GM10248 (cell line): ENCODE results near the gene PXN.
"Not testable (repeated sequence)": the region's sequence is repeated elsewhere in the genome, so short reads cannot be mapped to it uniquely, and the experiment has no call there.

Source experiments
- CTCF ChIA-PET: fragments of 300-600 bp; sonication (Branson Sonifier 250); formaldehyde crosslinking; extraction: SDS; loops from one replicate; lab custom pipeline; 2021; ENCODE audit warnings: antibody characterized with exemption; lab: Yijun Ruan, JAX
- POLR2A ChIA-PET: fragments of 350-650 bp; sonication (Branson Sonifier 250); formaldehyde crosslinking; extraction: SDS; loops from one replicate; lab custom pipeline; 2020; ENCODE audit warnings: antibody characterized with exemption; lab: Yijun Ruan, JAX
- DNase-seq: peaks from one replicate; pipeline ENCODE4 v3.0.0; 2012; ENCODE audit errors: extremely low spot score
- TF ChIP-seq, protein P1 (sequence below): IDR thresholded peaks from 2 replicates; pipeline ENCODE4 v1.5.1; 2012; ENCODE audit warnings: mild to moderate bottlenecking, low read depth; ENCODE audit errors: extremely low read depth, missing control alignments, control extremely low read depth

Gene PXN

DNA sequence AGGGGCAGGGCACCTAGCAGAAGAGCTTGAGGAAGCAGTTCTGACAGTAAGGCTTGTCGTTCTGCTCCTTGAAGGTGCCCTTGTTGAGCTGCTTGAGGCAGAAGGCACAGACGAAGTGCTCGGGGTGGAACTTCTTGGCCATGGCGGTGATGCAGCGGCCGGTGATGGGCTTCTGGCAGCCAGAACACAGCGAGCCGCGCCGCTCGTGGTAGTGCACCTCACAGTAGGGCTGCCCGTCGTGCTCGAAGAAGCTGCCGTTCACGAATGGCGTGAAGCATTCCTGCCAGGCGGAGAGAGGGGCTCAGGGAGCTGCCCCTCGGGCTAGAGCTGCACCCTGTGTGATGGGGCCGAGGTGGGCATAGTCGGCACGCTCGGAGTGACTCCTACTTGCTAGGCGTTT, 53.2 kb downstream of the PXN start:
- TF ChIP-seq, protein P1, sequence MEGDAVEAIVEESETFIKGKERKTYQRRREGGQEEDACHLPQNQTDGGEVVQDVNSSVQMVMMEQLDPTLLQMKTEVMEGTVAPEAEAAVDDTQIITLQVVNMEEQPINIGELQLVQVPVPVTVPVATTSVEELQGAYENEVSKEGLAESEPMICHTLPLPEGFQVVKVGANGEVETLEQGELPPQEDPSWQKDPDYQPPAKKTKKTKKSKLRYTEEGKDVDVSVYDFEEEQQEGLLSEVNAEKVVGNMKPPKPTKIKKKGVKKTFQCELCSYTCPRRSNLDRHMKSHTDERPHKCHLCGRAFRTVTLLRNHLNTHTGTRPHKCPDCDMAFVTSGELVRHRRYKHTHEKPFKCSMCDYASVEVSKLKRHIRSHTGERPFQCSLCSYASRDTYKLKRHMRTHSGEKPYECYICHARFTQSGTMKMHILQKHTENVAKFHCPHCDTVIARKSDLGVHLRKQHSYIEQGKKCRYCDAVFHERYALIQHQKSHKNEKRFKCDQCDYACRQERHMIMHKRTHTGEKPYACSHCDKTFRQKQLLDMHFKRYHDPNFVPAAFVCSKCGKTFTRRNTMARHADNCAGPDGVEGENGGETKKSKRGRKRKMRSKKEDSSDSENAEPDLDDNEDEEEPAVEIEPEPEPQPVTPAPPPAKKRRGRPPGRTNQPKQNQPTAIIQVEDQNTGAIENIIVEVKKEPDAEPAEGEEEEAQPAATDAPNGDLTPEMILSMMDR = no peak
- POLR2A ChIA-PET = interaction anchor here (0.7 to 1.9 kb wide), 2 partner anchors 11 to 12 kb away, joined by 3 to 7 read pairs; partner anchors contain the start of gene RPLP0
- CTCF ChIA-PET = interaction anchor here (1.5 to 1.9 kb wide), 3 partner anchors 11 to 16 kb away, joined by 3 to 7 read pairs (median 5); partner anchors contain the start of gene RPLP0
- DNase-seq = no peak

DNA sequence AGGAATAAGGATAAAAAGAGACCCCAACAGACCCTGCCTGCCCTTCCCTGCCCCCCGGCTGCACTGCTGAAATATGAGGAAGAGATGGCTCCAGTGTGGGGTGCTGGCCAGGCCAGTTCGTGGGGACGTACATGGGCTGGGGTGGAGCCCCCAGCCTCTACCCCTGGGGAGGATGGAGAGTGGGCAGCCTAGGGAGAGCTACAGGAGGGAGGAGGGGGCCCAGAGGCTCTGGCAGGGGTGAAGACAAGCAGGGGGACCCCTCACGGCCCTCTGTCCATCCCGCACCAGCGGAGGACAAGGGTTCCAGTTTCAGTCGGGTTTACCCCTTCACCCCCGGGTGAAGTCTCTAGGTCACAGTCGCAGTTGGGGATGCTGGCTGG, 53.6 kb downstream of the PXN start:
- ChIA-PET POLR2A (interaction anchor here (1.9 kb wide), 1 partner anchor 11 kb away, joined by 7 read pairs; the partner anchor contains the start of gene RPLP0), CTCF (interaction anchor here (1.5 to 1.9 kb wide), 3 partner anchors 11 to 16 kb away, joined by 3 to 7 read pairs (median 5); partner anchors contain the start of gene RPLP0)
- TF ChIP-seq, protein P1 = no peak
- no peak for DNase-seq

DNA sequence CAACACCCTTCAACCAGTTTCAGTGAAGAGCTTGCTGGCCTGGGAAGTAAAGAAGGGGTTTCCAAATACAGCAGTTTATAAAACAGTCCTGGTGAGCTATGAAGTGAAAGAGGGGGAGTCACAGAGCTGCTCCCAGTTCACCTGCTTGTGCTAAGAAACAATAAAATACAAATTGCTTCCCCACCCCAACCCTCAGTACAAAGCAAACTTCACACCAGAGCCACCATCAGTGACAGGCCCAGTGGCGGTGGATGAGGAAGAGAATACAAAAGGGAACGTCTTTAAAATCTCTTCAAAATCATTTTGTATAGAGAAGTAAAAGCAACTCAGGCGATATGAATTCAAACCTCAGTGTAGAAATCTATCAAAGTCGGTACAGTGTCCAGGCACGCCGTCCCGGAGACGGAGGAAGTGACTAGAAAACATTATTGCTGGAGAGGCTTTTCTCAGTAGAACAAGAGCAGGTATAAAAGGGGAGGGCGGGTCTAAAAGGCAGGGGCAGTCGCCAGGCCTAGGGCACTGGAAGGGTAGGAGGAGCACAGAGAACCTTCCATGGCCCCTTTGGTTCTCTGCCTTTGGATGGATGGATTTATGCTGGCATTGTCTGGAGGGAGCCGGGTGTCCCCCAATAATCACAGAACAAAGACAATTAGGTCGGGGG, 54.2 kb downstream of the PXN start:
- POLR2A ChIA-PET = interaction anchor here (0.6 to 1.9 kb wide), 3 partner anchors 10 to 80 kb away, joined by 3 to 14 read pairs (median 7); partner anchors contain the start of genes RNU4-2 and RPLP0
- TF ChIP-seq, protein P1 = no peak
- DNase-seq = no peak
- CTCF ChIA-PET = interaction anchor here (1.5 to 3.2 kb wide), 5 partner anchors 10 to 17 kb away, joined by 3 to 14 read pairs (median 7); partner anchors contain the start of gene RPLP0

GRCh38 chr12:120209851-120210250, 55.7 kb downstream of the PXN start:
- no peak for DNase-seq
- TF ChIP-seq, protein P1 = no peak
- CTCF ChIA-PET = interaction anchor here (3.1 to 3.2 kb wide), 2 partner anchors 8 to 18 kb away, joined by 9 to 14 read pairs; partner anchors contain the start of gene RPLP0
- POLR2A ChIA-PET = no interaction called here

- ChIA-PET POLR2A (no interaction called here), CTCF (interaction anchor here (0.8 to 1.9 kb wide), 4 partner anchors 15 to 58 kb away, joined by 3 to 5 read pairs (median 4); partner anchors contain the start of gene PXN)
- TF ChIP-seq, protein P1 = no peak
- DNase-seq = no peak
Measured at GRCh38 chr12:120207227-120207626, 58.3 kb downstream of the PXN start.

- CTCF ChIA-PET = interaction anchor here (0.8 to 1.9 kb wide), 4 partner anchors 15 to 59 kb away, joined by 3 to 5 read pairs (median 4); partner anchors contain the start of gene PXN
- POLR2A ChIA-PET = not testable (repeated sequence)
Measured at GRCh38 chr12:120206781-120207180, 58.7 kb downstream of the PXN start.

DNA sequence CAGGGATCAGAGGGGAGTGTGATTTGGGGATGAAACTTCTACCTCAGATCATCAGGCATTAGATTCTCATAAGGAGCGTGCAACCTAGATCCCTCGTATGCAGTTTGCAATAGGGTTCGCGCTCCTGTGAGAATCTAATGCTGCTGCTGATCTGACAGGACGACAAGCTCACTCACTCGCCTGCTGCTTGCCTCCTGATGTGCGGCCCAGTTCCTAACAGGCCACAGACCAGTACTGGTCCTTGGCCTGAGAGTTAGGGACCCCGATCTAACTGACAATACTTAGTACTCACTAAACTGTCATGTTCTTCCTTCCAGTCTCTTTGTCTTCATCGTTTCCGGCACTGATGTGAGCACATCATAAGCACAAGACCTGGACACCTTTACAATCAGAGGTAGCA, 59.3 kb downstream of the PXN start:
- ChIA-PET CTCF (interaction anchor here (1.9 kb wide), 1 partner anchor 16 kb away, joined by 5 read pairs; no protein-coding TSS in a partner anchor), POLR2A (no interaction called here)
- no peak for DNase-seq
- TF ChIP-seq, protein P1 = no peak

More at GRCh38 chr12:120206781-120207180, 58.7 kb downstream of the PXN start:
- DNase-seq = not testable (repeated sequence)
